OCI-LY1 (cell line): Measurements from ENCODE around the gene MRTFA.

Experiments
- EZH2 ChIP-seq: fragments of 200-600 bp; sonication (generic), shearing (Covaris generic); IDR thresholded peaks from 2 replicates; pipeline ENCODE4 v1.8.0; 2017; ENCODE audit warnings: borderline replicate concordance, mixed run types, mild to moderate bottlenecking, antibody characterized with exemption, low read length, moderate library complexity, mixed read lengths
- TF ChIP-seq, protein P1 (sequence below): fragments of 200-600 bp; sonication (generic), shearing (Covaris generic); IDR thresholded peaks from 2 replicates; pipeline ENCODE4 v1.5.1; 2017; ENCODE audit warnings: mild to moderate bottlenecking, antibody characterized with exemption, low read length, moderate library complexity, mixed read lengths

DNA sequence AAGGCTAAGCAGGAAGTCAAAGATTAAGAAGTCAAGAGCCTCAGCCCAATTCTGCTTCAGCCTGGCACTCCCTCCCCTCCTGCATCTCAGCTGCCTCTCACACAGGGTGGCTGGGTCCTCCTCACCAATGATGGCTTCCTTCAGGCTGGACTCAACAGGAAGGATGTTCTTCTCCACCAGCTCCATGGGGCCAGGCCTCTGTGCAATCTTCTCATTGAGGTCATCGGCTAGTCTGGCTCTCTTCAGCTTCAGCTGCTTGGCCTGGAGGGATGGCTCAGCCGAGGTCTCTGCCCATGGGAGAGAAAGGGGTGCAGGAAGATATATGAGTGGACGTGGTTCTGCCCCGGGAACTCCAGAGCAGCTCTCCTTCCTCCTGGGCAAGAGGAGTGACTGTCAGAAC, 207.0 kb downstream of the MRTFA start:
- TF ChIP-seq, protein P1, sequence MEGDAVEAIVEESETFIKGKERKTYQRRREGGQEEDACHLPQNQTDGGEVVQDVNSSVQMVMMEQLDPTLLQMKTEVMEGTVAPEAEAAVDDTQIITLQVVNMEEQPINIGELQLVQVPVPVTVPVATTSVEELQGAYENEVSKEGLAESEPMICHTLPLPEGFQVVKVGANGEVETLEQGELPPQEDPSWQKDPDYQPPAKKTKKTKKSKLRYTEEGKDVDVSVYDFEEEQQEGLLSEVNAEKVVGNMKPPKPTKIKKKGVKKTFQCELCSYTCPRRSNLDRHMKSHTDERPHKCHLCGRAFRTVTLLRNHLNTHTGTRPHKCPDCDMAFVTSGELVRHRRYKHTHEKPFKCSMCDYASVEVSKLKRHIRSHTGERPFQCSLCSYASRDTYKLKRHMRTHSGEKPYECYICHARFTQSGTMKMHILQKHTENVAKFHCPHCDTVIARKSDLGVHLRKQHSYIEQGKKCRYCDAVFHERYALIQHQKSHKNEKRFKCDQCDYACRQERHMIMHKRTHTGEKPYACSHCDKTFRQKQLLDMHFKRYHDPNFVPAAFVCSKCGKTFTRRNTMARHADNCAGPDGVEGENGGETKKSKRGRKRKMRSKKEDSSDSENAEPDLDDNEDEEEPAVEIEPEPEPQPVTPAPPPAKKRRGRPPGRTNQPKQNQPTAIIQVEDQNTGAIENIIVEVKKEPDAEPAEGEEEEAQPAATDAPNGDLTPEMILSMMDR = no peak
- TF ChIP-seq EZH2 = no peak
